ENCODE data around the gene FOSL1. TPM values are rescaled to one million over a fixed set of nuclear protein-coding genes. Genes with fewer than 3 reads are reported as not detected.

FOSL1 gene
- total RNA-seq, 1 donor from 2014 or later = 37.9 TPM

GRCh38 chr11:65945430-65945911 lies 45.3 kb upstream of the FOSL1 start, which contains the start of gene TSGA10IP:
Gene TSGA10IP (plus strand): TSS chr11:65945480. CDS start chr11:65945676, 196 bp downstream.
- no peak for FAIRE-seq
- Mint-ChIP-seq H3K4me1 (ENCODE audit: low read depth, unreplicated experiment) (peaks cover 9% of the 10 kb centered on the region), H3K27ac (ENCODE audit: unreplicated experiment) (no peak within 1 kb of the TSS), H3K9me3 (ENCODE audit: unreplicated experiment) (no peaks in the 10 kb centered on the region), H3K36me3 (ENCODE audit: low read depth, unreplicated experiment) (no peaks in the 10 kb centered on the region), H3K27me3 (ENCODE audit: low read depth, unreplicated experiment) (peaks cover 8% of the 10 kb centered on the region), H3K4me3 (ENCODE audit: unreplicated experiment) (no peak within 1 kb of the TSS)
- Histone ChIP-seq H3K9me3 (ENCODE audit: insufficient read depth, low read depth, low read length) (no peaks in the 10 kb centered on the region), H3K36me3 (ENCODE audit: insufficient read depth, low read length) (no peaks in the 10 kb centered on the region), H3K4me3 (ENCODE audit: insufficient read depth, low read depth, low read length) (no peak within 1 kb of the TSS), H3K4me1 (ENCODE audit: insufficient read depth, low read length) (peaks cover 11% of the 10 kb centered on the region), H3K9ac (ENCODE audit: low read length) (no peak within 1 kb of the TSS), H3K4me2 (ENCODE audit: low read length) (no peak within 1 kb of the TSS), H3K27ac (ENCODE audit: low read depth, low read length) (no peak within 1 kb of the TSS), H4K20me1 (ENCODE audit: insufficient read depth, low read length) (no peaks in the 10 kb centered on the region), H3K79me2 (ENCODE audit: insufficient read depth, low read length) (no peaks in the 10 kb centered on the region), H3K27me3 (ENCODE audit: insufficient read depth, low read length) (no peaks in the 10 kb centered on the region), H2AFZ (ENCODE audit: low read depth, low read length) (no peak within 1 kb of the TSS)
- DNase-seq (ENCODE audit: low read depth) = no peak
- TF ChIP-seq CTCF (IDR thresholded peaks at IDR 0.05; ENCODE audit: insufficient read depth, low read depth, low read length) (no peak), EZH2 (IDR thresholded peaks at IDR 0.05; ENCODE audit: insufficient read depth, low read length) (no peak)

- Histone ChIP-seq H3K27me3 (ENCODE audit: insufficient read depth, low read length) (no peaks in the 10 kb centered on the region), H3K36me3 (ENCODE audit: insufficient read depth, low read length) (no peaks in the 10 kb centered on the region), H3K79me2 (ENCODE audit: insufficient read depth, low read length) (no peaks in the 10 kb centered on the region), H3K4me3 (ENCODE audit: insufficient read depth, low read depth, low read length) (no peak overlapping the region), H3K9ac (ENCODE audit: low read length) (no peak overlapping the region), H3K4me1 (ENCODE audit: insufficient read depth, low read length) (peaks cover 11% of the 10 kb centered on the region), H3K27ac (ENCODE audit: low read depth, low read length) (no peak overlapping the region), H4K20me1 (ENCODE audit: insufficient read depth, low read length) (no peaks in the 10 kb centered on the region), H3K9me3 (ENCODE audit: insufficient read depth, low read depth, low read length) (no peaks in the 10 kb centered on the region), H2AFZ (ENCODE audit: low read depth, low read length) (no peak overlapping the region), H3K4me2 (ENCODE audit: low read length) (no peak overlapping the region)
- no peak overlapping the region for H3K27ac Mint-ChIP-seq (ENCODE audit: unreplicated experiment)
- no peak for FAIRE-seq
- no peaks in the 10 kb centered on the region for H3K36me3 Mint-ChIP-seq (ENCODE audit: low read depth, unreplicated experiment)
- H3K4me3 Mint-ChIP-seq (ENCODE audit: unreplicated experiment) = no peak overlapping the region
- no peak for DNase-seq (ENCODE audit: low read depth)
- TF ChIP-seq CTCF (IDR thresholded peaks at IDR 0.05; ENCODE audit: insufficient read depth, low read depth, low read length) (no peak), EZH2 (IDR thresholded peaks at IDR 0.05; ENCODE audit: insufficient read depth, low read length) (no peak)
- peaks cover 9% of the 10 kb centered on the region for H3K4me1 Mint-ChIP-seq (ENCODE audit: low read depth, unreplicated experiment)
- H3K9me3 Mint-ChIP-seq (ENCODE audit: unreplicated experiment) = no peaks in the 10 kb centered on the region
- peaks cover 8% of the 10 kb centered on the region for H3K27me3 Mint-ChIP-seq (ENCODE audit: low read depth, unreplicated experiment)
Measured at GRCh38 chr11:65944767-65945166, 44.6 kb upstream of the FOSL1 start.

GRCh38 chr11:65944191-65944590 lies 44.0 kb upstream of the FOSL1 start:
- Histone ChIP-seq H3K9ac (ENCODE audit: low read length) (no peak overlapping the region), H3K9me3 (ENCODE audit: insufficient read depth, low read depth, low read length) (no peaks in the 10 kb centered on the region), H3K27ac (ENCODE audit: low read depth, low read length) (no peak overlapping the region), H3K4me2 (ENCODE audit: low read length) (no peak overlapping the region), H2AFZ (ENCODE audit: low read depth, low read length) (no peak overlapping the region), H3K4me1 (ENCODE audit: insufficient read depth, low read length) (peaks cover 11% of the 10 kb centered on the region), H3K79me2 (ENCODE audit: insufficient read depth, low read length) (no peaks in the 10 kb centered on the region), H3K27me3 (ENCODE audit: insufficient read depth, low read length) (no peaks in the 10 kb centered on the region), H3K36me3 (ENCODE audit: insufficient read depth, low read length) (no peaks in the 10 kb centered on the region), H4K20me1 (ENCODE audit: insufficient read depth, low read length) (no peaks in the 10 kb centered on the region), H3K4me3 (ENCODE audit: insufficient read depth, low read depth, low read length) (no peak overlapping the region)
- no peak for TF ChIP-seq CTCF (IDR thresholded peaks at IDR 0.05; ENCODE audit: insufficient read depth, low read depth, low read length)
- no peak for TF ChIP-seq EZH2 (IDR thresholded peaks at IDR 0.05; ENCODE audit: insufficient read depth, low read length)
- peaks cover 8% of the 10 kb centered on the region for H3K27me3 Mint-ChIP-seq (ENCODE audit: low read depth, unreplicated experiment)
- no peak overlapping the region for H3K4me3 Mint-ChIP-seq (ENCODE audit: unreplicated experiment)
- DNase-seq (ENCODE audit: low read depth) (no peak), FAIRE-seq (no peak)
- peaks cover 9% of the 10 kb centered on the region for H3K4me1 Mint-ChIP-seq (ENCODE audit: low read depth, unreplicated experiment)
- H3K27ac Mint-ChIP-seq (ENCODE audit: unreplicated experiment) = no peak overlapping the region
- H3K36me3 Mint-ChIP-seq (ENCODE audit: low read depth, unreplicated experiment) = no peaks in the 10 kb centered on the region
- no peaks in the 10 kb centered on the region for H3K9me3 Mint-ChIP-seq (ENCODE audit: unreplicated experiment)
